ENCODE measurements around the gene FBXO28. TPM values are rescaled to one million over a fixed set of nuclear protein-coding genes. Genes with fewer than 3 reads are reported as not detected.
"Not testable (repeated sequence)": the region's sequence is repeated elsewhere in the genome, so short reads cannot be mapped to it uniquely, and the experiment has no call there.

The FBXO28 gene
- total RNA-seq, 2 donors from 2014 or later, result 20.7 to 41.9 TPM

GRCh38 chr1:224205438-224205840, 91.5 kb downstream of the FBXO28 start:
- DNase-seq (ENCODE audit: low spot score), result no peak
- Histone ChIP-seq H3K4me1 (ENCODE audit: control insufficient read depth in 1 of 2, low read depth in 2 of 2) (peaks cover 9 to 14% of the 10 kb centered on the region in 2 donors), H3K27ac (peak overlapping the region in 1 of 2 donors; percentile 57), H3K36me3 (no peaks in the 10 kb centered on the region), H3K4me3 (peak overlapping the region; percentile 38), H3K27me3 (replicated peaks; ENCODE audit: insufficient read depth) (no peaks in the 10 kb centered on the region), H3K9me3 (no peaks in the 10 kb centered on the region)
- ATAC-seq (ENCODE audit: insufficient number of reproducible peaks, low FRiP score, low read depth), result peak; percentile 45
- TF ChIP-seq CTCF (IDR thresholded peaks at IDR 0.05), result no peak

DNA sequence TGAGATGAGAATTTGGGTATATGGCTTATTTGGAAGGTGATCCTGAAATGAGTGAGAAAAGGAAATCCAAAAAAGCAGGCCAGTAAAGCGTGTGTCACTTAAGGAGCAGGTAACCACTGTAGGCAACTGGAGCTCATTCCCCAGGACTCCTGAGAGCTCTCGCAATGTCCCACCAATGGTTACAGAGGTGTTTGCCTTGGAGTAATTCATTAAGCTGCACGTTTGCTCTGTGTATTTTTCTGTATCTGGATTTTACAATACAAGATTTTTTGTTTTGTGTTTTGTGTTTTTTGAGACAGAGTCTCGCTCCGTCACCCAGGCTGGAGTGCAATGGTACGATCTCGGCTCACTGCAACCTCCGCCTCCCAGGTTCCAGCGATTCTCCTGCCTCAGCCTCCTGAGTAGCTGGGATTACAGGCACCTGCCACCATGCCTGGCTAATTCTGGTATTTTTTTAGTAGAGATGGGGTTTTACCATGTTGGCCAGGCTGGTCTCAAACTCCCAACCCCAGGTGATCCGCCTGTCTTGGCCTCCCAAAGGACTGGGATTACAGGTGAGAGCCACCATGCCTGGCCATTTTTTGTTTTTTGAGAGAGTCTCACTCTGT, 92.1 kb downstream of the FBXO28 start:
- not testable (repeated sequence) for H3K27me3 ChIP-seq (replicated peaks; ENCODE audit: insufficient read depth); H3K4me3 ChIP-seq; H3K36me3 ChIP-seq; DNase-seq (ENCODE audit: low spot score); ATAC-seq (ENCODE audit: insufficient number of reproducible peaks, low FRiP score, low read depth); H3K9me3 ChIP-seq
- H3K4me1 ChIP-seq (ENCODE audit: control insufficient read depth in 1 of 2, low read depth in 2 of 2), result peaks cover 10 to 16% of the 10 kb centered on the region in 2 donors
- H3K27ac ChIP-seq, result peak overlapping the region in 1 of 2 donors; percentile 57

GRCh38 chr1:224211206-224211962, 97.5 kb downstream of the FBXO28 start:
- DNase-seq (ENCODE audit: low spot score) (no peak), ATAC-seq (ENCODE audit: insufficient number of reproducible peaks, low FRiP score, low read depth) (no peak)
- Histone ChIP-seq H3K4me3 (no peak overlapping the region), H3K4me1 (ENCODE audit: control insufficient read depth in 1 of 2, low read depth in 2 of 2) (peaks cover 6 to 17% of the 10 kb centered on the region in 2 donors), H3K9me3 (no peaks in the 10 kb centered on the region), H3K36me3 (no peaks in the 10 kb centered on the region), H3K27me3 (replicated peaks; ENCODE audit: insufficient read depth) (no peaks in the 10 kb centered on the region), H3K27ac (no peak overlapping the region)
- no peak for TF ChIP-seq CTCF (IDR thresholded peaks at IDR 0.05)

Other genes starting within 250 kb of the FBXO28 start
- 100 to 1,000 TPM; 104 to 111 TPM for gene DEGS1, start 69.1 kb downstream of the FBXO28 start, total RNA-seq
- 10 to 100 TPM; 11.6 to 30.7 TPM for gene NVL, start 216.1 kb downstream of the FBXO28 start, total RNA-seq
- gene CNIH4, start 242.8 kb downstream of the FBXO28 start, total RNA-seq, result 10 to 100 TPM; 31.0 to 55.5 TPM

Measured in thoracic aorta (tissue), 2 donors.